GM21619 (cell line): ENCODE data around the gene FOXN4.

Experiments
- ATAC-seq: cut with Tn5 transposase; IDR thresholded peaks from one replicate; pipeline ENCODE4 v1.9.1; 2021; ENCODE audit not compliant: unreplicated experiment

Gene FOXN4

GRCh38 chr12:109258607-109259544 is 50.2 kb downstream of the FOXN4 start:
- ATAC-seq = no peak

GRCh38 chr12:109258201-109258600 is 50.9 kb downstream of the FOXN4 start:
- ATAC-seq = no peak

DNA sequence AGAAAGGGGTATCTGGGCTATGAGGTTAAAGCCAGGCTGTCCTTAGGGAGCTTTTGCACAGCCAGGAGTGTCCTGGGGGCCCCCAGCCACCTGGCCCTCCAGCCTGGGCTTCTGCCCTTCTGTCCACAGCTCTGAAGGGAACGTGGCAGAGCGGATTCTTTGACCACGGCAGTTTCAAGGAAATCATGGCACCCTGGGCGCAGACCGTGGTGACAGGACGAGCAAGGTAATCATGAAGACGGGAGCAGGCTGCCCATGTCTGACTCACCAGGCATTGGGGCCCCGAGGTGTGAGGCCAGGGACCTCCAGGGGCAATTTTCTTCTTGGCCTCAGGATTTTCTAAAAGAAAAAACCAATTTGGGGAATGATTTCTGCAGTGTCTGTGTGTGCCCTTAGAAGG is 53.1 kb downstream of the FOXN4 start:
- ATAC-seq = no peak

DNA sequence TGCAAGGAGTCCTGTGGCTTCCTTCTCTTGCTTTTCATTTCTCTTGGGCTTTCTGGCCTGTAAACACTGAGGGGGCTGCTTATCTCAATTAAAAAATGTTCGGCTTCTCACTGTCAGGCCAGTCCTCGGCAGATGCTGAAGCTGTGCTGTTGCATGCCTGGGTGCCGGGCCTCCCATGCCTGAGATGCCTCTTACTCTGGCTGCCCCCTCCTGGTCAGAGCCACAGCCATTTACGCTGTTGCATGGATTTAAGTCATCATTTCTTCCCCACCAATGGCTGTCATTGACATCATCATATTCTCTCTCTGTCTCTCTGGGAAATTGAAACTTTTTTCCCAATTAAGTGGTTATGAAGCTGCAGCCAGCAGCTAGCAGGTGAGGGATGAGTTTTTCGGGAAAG is 53.7 kb downstream of the FOXN4 start:
- ATAC-seq = no peak

DNA sequence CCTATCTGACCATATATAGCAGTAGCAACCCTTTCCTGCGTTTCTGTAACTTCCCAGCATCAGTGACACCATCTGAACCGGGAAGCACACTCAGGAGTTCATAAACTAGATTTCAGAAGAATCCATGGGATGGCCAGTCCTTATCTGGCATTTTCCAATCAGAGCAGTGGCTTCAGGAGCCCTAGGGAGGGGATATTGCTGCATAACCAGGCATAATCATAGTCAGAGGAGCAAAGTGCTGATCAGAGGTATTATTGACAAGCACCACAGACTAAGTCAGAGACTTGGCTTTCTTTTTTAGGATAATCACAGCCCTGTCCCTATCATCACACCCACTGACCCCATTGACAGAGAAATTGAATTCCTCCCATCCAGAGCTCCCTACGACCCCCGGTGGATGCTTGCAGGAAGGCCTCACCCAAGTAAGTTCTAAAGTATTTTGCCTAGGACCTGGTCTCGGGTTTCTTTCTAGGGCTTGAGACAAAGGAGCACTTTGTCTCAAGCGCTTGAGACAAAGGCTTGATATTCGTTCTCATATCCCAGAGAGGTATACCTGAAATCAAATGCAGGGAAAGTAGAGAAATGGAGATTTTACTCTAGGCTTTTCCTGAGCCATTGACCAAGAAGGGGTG is 55.1 kb downstream of the FOXN4 start:
- no peak for ATAC-seq

DNA sequence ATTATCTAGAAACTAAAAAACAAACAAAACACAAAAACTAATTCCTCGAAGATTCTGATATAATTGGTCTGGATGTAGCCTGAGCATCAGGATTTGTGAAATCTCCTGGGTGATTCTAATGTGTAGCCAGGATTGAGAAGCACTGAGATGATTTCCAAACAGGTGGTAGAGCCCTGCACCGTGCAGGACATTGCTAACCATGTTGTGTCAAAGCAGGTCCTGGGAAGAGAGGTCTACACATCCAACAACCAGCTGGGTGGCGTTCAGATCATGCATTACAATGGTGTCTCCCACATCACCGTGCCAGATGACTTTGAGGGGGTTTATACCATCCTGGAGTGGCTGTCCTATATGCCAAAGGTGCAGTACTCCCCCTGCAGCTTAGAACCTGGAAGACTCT is 56.3 kb downstream of the FOXN4 start:
- no peak for ATAC-seq

DNA sequence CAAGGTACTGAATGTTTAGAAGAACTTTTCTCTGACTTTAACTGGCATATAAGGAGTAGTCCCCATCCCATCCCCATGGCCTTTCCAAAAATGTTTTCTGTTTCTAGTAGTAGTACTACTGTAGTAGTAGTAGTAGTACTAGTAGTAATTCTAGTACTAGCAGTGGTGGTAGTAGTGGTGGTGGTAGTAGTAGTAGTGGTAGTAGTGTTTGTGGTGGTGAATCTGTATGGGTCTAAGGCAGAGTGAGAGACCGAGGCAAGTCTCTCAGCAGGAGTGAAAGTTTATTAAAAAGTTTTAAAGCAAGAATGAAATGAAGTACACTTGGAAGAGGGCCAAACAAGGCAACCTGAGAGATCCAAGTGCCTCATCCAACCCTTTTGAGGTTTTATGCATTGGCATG is 58.6 kb downstream of the FOXN4 start:
- no peak for ATAC-seq

- no peak for ATAC-seq
These were observed 61.0 kb downstream of the FOXN4 start for GRCh38 chr12:109247831-109248654.

DNA sequence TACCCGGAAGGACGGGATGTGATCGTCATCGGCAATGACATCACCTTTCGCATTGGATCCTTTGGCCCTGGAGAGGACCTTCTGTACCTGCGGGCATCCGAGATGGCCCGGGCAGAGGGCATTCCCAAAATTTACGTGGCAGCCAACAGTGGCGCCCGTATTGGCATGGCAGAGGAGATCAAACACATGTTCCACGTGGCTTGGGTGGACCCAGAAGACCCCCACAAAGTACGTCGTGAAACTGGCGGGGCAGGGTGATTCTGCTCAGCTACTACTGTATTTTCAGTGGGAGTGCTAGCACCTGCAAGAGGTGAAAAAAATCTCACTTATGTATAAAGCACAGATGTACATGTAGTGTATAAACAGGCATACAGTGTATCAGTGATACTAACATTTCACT is 62.9 kb downstream of the FOXN4 start:
- no peak for ATAC-seq

GRCh38 chr12:109244073-109244472 is 65.0 kb downstream of the FOXN4 start:
- no peak for ATAC-seq

GRCh38 chr12:109241936-109242335 is 67.1 kb downstream of the FOXN4 start:
- ATAC-seq = no peak

GRCh38 chr12:109240365-109240764 is 68.7 kb downstream of the FOXN4 start:
- no peak for ATAC-seq

DNA sequence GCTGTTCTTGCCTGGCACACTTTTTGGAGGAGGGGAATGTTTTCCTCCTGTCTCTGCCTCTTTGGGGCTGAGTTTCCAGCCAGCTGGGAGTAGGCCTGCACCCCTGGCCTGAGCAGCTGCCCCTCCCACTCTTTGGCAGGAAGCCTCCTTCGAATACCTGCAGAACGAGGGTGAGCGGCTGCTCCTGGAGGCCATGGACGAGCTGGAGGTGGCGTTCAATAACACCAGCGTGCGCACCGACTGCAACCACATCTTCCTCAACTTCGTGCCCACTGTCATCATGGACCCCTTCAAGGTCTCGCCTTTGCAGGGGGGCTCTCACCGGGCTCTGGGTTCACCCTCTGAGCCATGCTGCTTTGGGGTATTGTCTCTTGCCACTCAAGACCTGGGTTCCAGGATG is 69.4 kb downstream of the FOXN4 start:
- ATAC-seq = no peak

- ATAC-seq = no peak
These were observed 69.9 kb downstream of the FOXN4 start for GRCh38 chr12:109239179-109239578.

DNA sequence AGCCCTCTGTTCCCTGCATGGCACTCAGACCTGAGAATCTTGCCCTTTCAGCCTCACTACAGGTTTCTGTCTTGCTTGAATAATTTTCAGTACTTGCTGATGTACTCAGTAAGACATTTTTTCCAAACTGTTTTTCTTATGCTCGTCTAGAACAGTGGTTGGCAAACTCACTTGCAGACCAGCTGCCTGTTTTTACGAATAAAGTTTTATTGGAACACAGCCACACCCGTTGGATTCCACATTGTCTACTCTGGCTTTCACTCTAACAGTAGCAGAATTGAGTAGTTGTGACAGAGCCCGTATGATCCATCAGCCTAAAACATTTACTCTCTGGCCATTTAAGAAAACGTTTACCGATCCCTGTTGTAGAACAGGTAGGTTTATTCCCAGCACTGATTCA is 72.8 kb downstream of the FOXN4 start:
- ATAC-seq = no peak

GRCh38 chr12:109234012-109234411 is 75.1 kb downstream of the FOXN4 start:
- ATAC-seq = no peak

GRCh38 chr12:109232731-109233130 is 76.4 kb downstream of the FOXN4 start:
- no peak for ATAC-seq

DNA sequence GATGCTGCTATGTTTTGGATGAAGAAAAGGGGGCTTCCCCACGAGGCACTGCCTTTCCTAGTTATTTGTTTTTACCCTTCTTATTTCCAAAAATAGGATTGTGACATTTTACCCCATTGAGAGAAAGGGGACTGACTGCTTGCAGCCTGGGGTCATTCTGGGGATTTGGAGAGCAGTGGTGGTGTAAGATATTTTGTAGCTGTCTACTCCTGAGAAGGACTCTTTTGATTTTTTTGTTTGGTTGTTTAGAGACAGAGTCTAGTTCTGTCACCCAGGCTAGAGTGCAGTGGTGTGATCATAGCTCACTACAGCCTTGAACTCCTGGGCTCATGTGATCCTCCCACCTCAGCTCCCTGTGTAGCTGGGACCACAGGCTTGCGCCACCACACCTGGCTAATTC is 78.9 kb downstream of the FOXN4 start:
- ATAC-seq = no peak

DNA sequence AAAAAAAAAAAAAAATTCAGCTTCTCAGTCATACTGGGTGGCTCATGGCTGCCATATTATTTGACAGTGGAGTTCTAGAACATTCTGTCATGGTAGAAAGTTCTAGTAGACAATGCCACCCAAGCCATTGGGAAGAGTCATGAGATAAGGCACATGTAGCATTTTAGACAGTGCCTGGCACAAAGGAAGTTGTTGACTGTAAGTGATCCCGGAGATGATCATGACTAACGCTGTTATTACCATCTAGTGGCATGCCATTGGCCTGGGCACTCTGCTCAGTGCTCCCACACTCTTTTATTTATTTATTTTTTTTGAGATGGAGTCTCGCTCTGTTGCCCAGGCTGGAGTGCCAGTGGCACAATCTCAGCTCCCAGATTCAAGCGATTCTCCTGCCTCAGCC is 80.4 kb downstream of the FOXN4 start:
- ATAC-seq = no peak
